Activated CD4-positive, alpha-beta T cell treated with anti-CD3 and anti-CD28 coated beads, Interleukin-2, amount 50 U/mL, for 4 hours (primary cell): ENCODE data around the gene FAM156B.
"Not testable (repeated sequence)": the region's sequence is repeated elsewhere in the genome, so short reads cannot be mapped to it uniquely, and the experiment has no call there.

Experiments
- DNase-seq, 2 experiments: peaks; one replicate each; pipeline ENCODE4 v3.0.0-alpha.2; 2020

FAM156B gene

GRCh38 chrX:52930214-52930613 lies 33.1 kb downstream of the FAM156B start:
- not testable (repeated sequence) for DNase-seq

GRCh38 chrX:52933213-52933612 lies 36.1 kb downstream of the FAM156B start:
- no peak for DNase-seq

GRCh38 chrX:52933976-52934703 lies 37.0 kb downstream of the FAM156B start:
- no peak for DNase-seq

GRCh38 chrX:52934704-52935469 lies 37.8 kb downstream of the FAM156B start:
- DNase-seq = peak; percentile 84 to 85

GRCh38 chrX:52935470-52935784 lies 38.3 kb downstream of the FAM156B start:
- not testable (repeated sequence) for DNase-seq

- DNase-seq = not testable (repeated sequence)
Measured at GRCh38 chrX:52940704-52941103, 43.6 kb downstream of the FAM156B start.

GRCh38 chrX:52941728-52942127 lies 44.6 kb downstream of the FAM156B start:
- not testable (repeated sequence) for DNase-seq

- DNase-seq = not testable (repeated sequence)
Measured at GRCh38 chrX:52945838-52946494, 48.8 kb downstream of the FAM156B start.

GRCh38 chrX:52947501-52947900 lies 50.4 kb downstream of the FAM156B start:
- not testable (repeated sequence) for DNase-seq

- DNase-seq = not testable (repeated sequence)
Measured at GRCh38 chrX:52948265-52948664, 51.1 kb downstream of the FAM156B start.

- not testable (repeated sequence) for DNase-seq
Measured at GRCh38 chrX:52949325-52949724, 52.2 kb downstream of the FAM156B start.

GRCh38 chrX:52949884-52950283 lies 52.8 kb downstream of the FAM156B start:
- not testable (repeated sequence) for DNase-seq
